Right lobe of liver (tissue), 6 donors: ENCODE data around the gene NR6A1. TPM values are rescaled to one million over a fixed set of nuclear protein-coding genes. Genes with fewer than 3 reads are reported as not detected.

Experiments
- ATAC-seq, 4 donors: fragments of 200-7000 bp; cut with Tn5 transposase; one replicate each; pipeline ENCODE4 v1.9.1; 2020; ENCODE audit warnings: mild to moderate bottlenecking in 4 of 4, moderate library complexity in 4 of 4
- DNase-seq, 3 donors: peaks; one replicate each; pipeline ENCODE4 v3.0.0-alpha.2; 2020
- H3K27ac ChIP-seq, 3 donors: fragments of 200-600 bp; one replicate each; pipeline ENCODE4 v1.8.0; 2022
- H3K27me3 ChIP-seq, 2 donors: fragments of 200-600 bp; one replicate each; pipeline ENCODE4 v1.8.0; 2022
- H3K36me3 ChIP-seq, 4 donors: fragments of 200-600 bp; sonication (generic) in 1 of 4; one replicate each; pipeline versions ENCODE4 v1.5.1 to v1.8.0; 2017 to 2022; ENCODE audit warnings: control low read depth in 1 of 4
- H3K4me1 ChIP-seq, 4 donors: fragments of 200-600 bp; sonication (generic) in 1 of 4; one replicate each; pipeline versions ENCODE4 v1.5.1 to v1.8.0; 2017 to 2022; ENCODE audit warnings: control low read depth in 1 of 4
- H3K4me3 ChIP-seq, 3 donors: fragments of 200-600 bp; one replicate each; pipeline ENCODE4 v1.8.0; 2022
- H3K9me3 ChIP-seq, 4 donors: fragments of 200-600 bp; sonication (generic) in 1 of 4; one replicate each; pipeline versions ENCODE4 v1.5.1 to v1.8.0; 2017 to 2022; ENCODE audit warnings: control low read depth in 1 of 4
- POLR2A ChIP-seq: fragments of 450-650 bp; IDR thresholded peaks from one replicate; pipeline ENCODE4 v1.6.1; 2017; ENCODE audit warnings: antibody characterized with exemption, mild to moderate bottlenecking
- whole genome bisulfite sequencing: methylation state at CpG from one replicate; pipeline ENCODE4 v1.1.6; 2018; ENCODE audit warnings: low coverage, low lambda C conversion rate; ENCODE audit not compliant: insufficient coverage; ENCODE audit errors: missing lambda C conversion rate; 5-methylcytosine and 5-hydroxymethylcytosine counted together
- intact Hi-C, 2 donors: fragments of 100-400 bp; cut with DNase I; formaldehyde crosslinking; loops; one replicate each; pipeline versions ENCODE4 v1.11.2 to v1.14.1; 2022
- total RNA-seq, 6 experiments: library from RNA; depleted of rRNA in 2 of 6; stranded (reverse); fragments of >200 nt in 2 of 6; fragmentation: NEBNext Ultra II Directional in 3 of 6; extraction: Animal tissue kit (Norgen Biotek cat#: 25700) in 3 of 6; gene quantifications; one replicate each; pipeline versions ENCODE4 v1.1.0 to v1.2.4, GENCODE V29; 2016 to 2023
- TF ChIP-seq, protein P1 (sequence below), 4 donors: fragments of 200-600 bp in 3 of 4; fragments of 450-650 bp in 1 of 4; IDR thresholded peaks; one replicate each; pipeline versions ENCODE4 v1.5.1 to v1.8.0; 2016 to 2022; ENCODE audit warnings: antibody characterized with exemption in 4 of 4, mild to moderate bottlenecking in 2 of 4
- donor health status: DM: no; HTN: yes; CAD: no.
- donor health status: DM: no; HTN: no; CAD: no.
- donor health status: DM: no; HTN: no; CAD: no.
- donor health status: DM: no; HTN: yes; CAD: no.
- donor health status: DM: no; HTN: yes; CAD: no.

NR6A1 gene
- total RNA-seq, 6 experiments from 2014 or later = 1.3 to 3.6 (median 1.9) TPM

DNA sequence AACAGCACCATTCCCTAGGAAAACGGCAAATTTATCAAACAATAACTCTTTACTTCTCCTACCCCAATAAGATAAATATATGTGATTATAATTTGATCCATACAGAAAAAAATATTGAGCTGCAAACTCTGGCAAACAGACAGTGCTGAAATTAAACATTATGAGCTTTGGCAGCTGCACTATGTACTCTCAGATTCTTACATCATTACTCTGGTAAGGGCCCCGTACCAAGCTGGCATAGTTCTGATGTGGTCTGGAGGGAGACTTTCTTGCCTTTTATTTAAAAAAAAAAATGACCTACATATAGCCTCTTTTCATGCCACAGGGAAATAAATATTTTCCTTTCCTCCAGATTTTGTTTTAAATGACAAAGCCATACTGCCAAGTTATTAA, 95.0 kb downstream of the NR6A1 start:
- DNase-seq (peak in 1 of 3 donors; percentile 53), ATAC-seq (peak; percentile 91 to 92 (median 92))
- Histone ChIP-seq H3K36me3 (no peaks in the 10 kb centered on the region), H3K4me3 (no peak overlapping the region), H3K27ac (no peak overlapping the region), H3K9me3 (no peaks in the 10 kb centered on the region), H3K27me3 (no peaks in the 10 kb centered on the region), H3K4me1 (peaks cover 0 to 18% (median 7%) of the 10 kb centered on the region in 4 donors)
- 22% methylated on average over 2 of the region's 2 CpGs for WGBS
- intact Hi-C loops = no loop called here
- TF ChIP-seq, protein P1, sequence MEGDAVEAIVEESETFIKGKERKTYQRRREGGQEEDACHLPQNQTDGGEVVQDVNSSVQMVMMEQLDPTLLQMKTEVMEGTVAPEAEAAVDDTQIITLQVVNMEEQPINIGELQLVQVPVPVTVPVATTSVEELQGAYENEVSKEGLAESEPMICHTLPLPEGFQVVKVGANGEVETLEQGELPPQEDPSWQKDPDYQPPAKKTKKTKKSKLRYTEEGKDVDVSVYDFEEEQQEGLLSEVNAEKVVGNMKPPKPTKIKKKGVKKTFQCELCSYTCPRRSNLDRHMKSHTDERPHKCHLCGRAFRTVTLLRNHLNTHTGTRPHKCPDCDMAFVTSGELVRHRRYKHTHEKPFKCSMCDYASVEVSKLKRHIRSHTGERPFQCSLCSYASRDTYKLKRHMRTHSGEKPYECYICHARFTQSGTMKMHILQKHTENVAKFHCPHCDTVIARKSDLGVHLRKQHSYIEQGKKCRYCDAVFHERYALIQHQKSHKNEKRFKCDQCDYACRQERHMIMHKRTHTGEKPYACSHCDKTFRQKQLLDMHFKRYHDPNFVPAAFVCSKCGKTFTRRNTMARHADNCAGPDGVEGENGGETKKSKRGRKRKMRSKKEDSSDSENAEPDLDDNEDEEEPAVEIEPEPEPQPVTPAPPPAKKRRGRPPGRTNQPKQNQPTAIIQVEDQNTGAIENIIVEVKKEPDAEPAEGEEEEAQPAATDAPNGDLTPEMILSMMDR (IDR thresholded peaks at IDR 0.05) = no peak
- TF ChIP-seq POLR2A = no peak

DNA sequence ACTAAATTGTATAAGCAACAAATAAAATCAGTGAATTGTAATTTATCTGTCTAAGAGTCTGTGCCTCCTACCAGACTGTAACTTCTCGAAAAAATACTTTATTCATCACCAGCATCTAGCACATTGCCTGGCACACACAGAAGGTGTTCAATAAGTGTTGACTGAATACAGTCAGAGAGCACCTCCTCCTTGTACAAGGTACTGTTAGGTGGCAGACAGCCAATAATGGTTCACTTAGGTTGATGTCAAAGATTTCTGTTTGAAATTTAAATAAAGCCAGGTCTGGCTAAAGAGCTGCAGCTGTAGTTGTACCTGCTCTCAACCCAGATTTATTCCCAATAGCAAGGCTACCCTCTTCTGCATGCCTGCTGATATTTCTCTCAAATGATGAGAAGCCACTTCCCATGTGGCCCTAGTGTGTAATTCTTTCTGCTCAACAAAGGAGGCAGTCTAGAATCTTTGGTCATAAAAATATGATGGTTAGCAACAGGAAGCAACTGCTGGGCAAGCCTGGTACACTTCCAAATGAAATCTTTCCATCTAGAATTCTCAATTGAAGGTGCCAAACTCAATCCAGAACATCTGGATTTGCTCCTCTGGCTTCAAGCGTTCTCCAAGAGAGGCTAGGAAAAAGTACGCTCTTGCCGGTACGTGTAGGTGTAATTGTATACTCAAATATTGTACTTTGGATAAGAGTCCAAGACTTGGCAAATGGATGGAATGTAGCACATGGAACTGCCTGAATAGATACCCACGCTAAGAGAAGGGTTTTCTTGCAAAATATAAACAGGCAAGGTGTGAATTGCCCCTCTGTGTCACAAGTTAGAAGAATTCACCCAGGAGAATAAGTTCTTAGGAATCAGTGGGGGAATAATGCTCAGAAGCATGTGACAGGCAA, 95.6 kb downstream of the NR6A1 start:
- peak; percentile 57 to 69 (median 66) for ATAC-seq
- intact Hi-C loops = no loop called here
- Histone ChIP-seq H3K4me3 (no peak overlapping the region), H3K9me3 (no peaks in the 10 kb centered on the region), H3K27ac (no peak overlapping the region), H3K27me3 (no peaks in the 10 kb centered on the region), H3K4me1 (peaks cover 0 to 18% (median 7%) of the 10 kb centered on the region in 4 donors), H3K36me3 (no peaks in the 10 kb centered on the region)
- TF ChIP-seq POLR2A = no peak
- TF ChIP-seq, protein P1 (IDR thresholded peaks at IDR 0.05) = peak in 1 of 4 donors; percentile 7
- 43% methylated on average over 6 of the region's 6 CpGs for WGBS
- DNase-seq = no peak

DNA sequence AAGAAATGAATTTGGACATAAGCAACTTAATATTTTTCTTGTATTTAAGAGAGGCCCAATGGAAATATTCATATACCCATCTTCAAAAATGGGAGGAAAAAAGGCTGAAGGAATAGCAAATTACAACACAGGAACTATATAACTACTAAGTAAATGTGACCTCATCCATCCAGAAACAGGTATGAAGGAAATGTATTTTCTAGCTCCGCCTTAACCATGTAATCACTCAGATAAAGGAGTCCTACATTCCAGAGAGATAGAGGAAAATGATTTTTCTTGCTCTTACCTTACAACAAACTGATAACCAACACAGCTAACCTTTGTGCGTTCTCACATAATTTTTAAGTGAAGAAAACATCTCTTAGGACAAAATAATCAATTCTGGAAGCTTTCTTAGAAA, 96.5 kb downstream of the NR6A1 start:
- Histone ChIP-seq H3K9me3 (no peaks in the 10 kb centered on the region), H3K27me3 (no peaks in the 10 kb centered on the region), H3K27ac (no peak overlapping the region), H3K4me1 (peaks cover 0 to 18% (median 7%) of the 10 kb centered on the region in 4 donors), H3K36me3 (no peaks in the 10 kb centered on the region), H3K4me3 (no peak overlapping the region)
- TF ChIP-seq POLR2A = no peak
- 92% methylated on average over 2 of the region's 2 CpGs for WGBS
- ATAC-seq (no peak), DNase-seq (no peak)
- intact Hi-C loops = no loop called here

GRCh38 chr9:124673063-124673462, 98.0 kb downstream of the NR6A1 start:
- no peak for DNase-seq
- no peak overlapping the region for H3K4me3 ChIP-seq
- TF ChIP-seq, protein P1 (IDR thresholded peaks at IDR 0.05) = no peak
- TF ChIP-seq POLR2A = no peak
- H3K36me3 ChIP-seq = no peaks in the 10 kb centered on the region
- H3K4me1 ChIP-seq = peaks cover 0 to 18% (median 7%) of the 10 kb centered on the region in 4 donors
- no peaks in the 10 kb centered on the region for H3K9me3 ChIP-seq
- 80% methylated on average over 3 of the region's 3 CpGs for WGBS
- H3K27ac ChIP-seq = no peak overlapping the region
- intact Hi-C loops = no loop called here
- H3K27me3 ChIP-seq = no peaks in the 10 kb centered on the region
- no peak for ATAC-seq

DNA sequence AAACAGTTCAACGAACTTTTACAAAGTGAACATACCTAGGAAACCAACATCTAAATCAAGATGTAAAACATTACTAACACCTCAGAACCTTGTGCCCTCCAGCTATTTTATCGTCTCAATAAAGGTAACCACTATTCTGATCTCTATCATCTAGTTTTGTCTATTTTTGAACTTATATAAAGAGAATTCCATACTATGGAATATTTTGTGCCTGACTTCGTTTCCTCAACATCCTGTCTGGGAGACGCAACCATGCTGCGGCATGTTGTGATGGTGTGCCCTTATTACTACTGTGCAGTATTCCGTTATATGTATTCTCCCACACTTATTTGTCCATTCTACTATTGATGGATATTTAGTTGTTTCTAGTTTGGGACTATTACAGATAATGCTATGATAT, 99.2 kb downstream of the NR6A1 start:
- ATAC-seq (no peak), DNase-seq (no peak)
- 88% methylated on average over 6 of the region's 6 CpGs for WGBS
- Histone ChIP-seq H3K36me3 (no peaks in the 10 kb centered on the region), H3K4me3 (no peak overlapping the region), H3K27me3 (no peaks in the 10 kb centered on the region), H3K4me1 (peaks cover 0 to 18% (median 7%) of the 10 kb centered on the region in 4 donors), H3K9me3 (no peaks in the 10 kb centered on the region), H3K27ac (no peak overlapping the region)
- intact Hi-C loops = no loop called here
- TF ChIP-seq POLR2A = no peak
- TF ChIP-seq, protein P1 (IDR thresholded peaks at IDR 0.05) = no peak
